T-helper 1 cell (primary cell): ENCODE data around the gene MGMT.

ENCODE experiments used
- DNase-seq, 5 donors: peaks; one replicate each; pipeline ENCODE4 v3.0.0-alpha.2; 2012 to 2020

Gene MGMT

GRCh38 chr10:129628823-129629222, 161.8 kb downstream of the MGMT start:
- no peak for DNase-seq

- no peak for DNase-seq
Measured at GRCh38 chr10:129629911-129630310, 162.9 kb downstream of the MGMT start.

- DNase-seq: no peak
Measured at GRCh38 chr10:129631006-129631405, 164.0 kb downstream of the MGMT start.

DNA sequence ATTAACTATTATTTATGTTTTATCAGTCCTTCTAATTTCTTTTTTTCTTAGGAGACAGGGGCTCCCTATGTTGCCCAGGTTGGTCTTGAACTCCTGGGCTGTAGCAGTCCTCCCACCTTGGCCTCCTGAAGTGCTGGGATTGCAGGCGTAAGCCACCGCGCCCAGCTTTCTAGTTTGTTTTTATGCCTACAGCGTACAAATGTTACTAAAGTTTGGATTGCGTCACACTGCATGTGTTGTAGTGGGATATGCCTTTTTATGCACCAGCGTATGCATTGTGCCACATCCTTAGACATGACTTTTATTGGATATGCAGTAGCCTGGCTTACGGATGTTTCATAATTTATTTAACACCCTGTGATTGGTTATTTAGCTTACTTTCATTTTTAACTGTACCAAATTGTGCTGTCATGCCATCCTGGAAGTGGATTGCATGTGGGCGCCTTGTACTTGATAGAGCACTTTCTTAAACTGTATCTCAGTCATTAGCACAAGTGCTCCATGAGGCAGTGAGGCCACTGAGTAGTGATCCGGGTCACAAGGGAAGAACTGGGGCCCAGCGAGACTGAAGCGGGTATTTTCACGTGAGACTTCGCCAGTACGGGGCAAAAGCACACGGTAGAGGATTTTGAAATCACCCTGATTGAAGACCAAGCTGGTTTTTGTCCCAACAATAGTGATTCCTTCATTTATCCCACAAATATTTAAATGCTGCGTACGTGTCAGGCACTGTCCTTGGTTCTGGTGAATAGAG, 165.0 kb downstream of the MGMT start:
- no peak for DNase-seq

DNA sequence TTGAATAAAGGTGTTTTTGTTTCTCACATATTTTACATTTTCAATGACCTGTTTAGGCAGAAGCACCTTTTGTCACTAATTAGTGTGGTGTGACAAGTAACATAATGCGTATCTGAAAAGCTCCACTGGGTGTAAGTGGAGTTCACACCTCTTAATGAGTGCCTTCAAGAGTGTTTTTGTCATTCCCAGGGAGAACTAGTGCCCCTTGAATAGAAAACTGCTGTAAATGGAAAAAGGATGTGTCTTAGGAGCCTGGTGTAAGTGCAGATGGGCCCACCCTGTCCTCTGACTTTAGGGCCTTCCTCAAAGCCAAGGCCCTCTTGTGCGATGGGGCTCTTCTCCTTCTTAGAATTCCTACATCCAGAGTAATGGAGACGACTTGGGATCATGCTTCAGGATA, 170.0 kb downstream of the MGMT start:
- DNase-seq: no peak

DNA sequence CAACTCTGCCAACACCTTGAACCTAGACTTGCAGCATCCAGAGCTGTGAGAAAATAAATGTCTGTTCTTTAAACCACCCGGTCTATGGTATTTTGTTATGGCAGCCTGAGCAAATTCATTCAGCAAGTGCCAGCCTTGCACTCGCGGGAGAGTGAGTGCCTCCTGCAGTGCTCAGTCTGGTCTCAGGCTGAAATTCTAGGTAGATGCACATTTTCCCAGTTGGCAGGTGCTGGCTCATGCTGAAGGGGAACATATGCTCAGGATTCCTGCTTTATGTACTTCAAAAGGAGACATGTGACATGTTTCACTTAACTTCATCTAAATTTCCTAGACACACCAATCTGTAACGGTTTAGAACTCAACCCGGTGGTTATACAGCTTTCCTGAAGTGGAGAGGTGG, 170.8 kb downstream of the MGMT start:
- DNase-seq: no peak

GRCh38 chr10:129641351-129641750, 174.3 kb downstream of the MGMT start:
- DNase-seq: no peak

DNA sequence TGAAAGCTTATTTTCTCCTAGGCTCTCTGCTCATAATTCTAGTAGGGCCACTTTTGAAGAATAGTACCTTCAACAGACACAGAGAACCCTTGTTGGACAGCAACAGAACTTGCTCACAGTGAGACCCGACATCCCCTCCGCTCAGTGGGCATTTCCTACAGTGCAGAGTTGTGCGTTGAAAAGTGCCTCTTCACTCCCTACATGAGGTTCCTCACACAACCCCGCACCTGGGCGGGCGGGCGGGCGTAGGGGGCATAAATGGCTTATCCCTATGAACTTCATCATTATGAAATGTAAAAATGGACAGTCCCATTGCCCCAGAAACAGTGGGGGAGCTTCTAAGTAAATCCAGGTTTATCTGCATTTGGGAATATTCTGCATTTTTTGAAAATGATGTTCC, 174.9 kb downstream of the MGMT start:
- no peak for DNase-seq

- DNase-seq: no peak
Measured at GRCh38 chr10:129642427-129642826, 175.4 kb downstream of the MGMT start.

DNA sequence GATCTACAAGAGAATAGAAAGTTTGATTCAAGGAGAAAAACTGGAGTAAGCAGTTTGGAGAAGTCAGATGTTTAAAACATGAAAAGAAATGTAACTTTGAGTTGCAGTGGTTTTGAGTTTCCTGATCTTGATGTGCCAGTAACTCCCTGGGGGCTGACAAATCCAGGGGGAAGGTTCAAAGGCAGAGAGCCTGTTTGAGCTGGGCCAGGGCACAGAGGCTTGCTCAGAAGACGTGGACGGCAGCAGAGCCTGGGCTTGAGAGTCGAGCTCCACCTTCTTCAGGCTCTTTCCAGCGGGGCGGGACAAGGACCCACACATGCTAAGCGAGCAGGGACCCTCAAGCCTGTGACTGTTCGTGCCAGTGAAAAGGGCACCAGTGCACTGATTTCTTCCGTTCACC, 176.2 kb downstream of the MGMT start:
- DNase-seq: no peak

DNA sequence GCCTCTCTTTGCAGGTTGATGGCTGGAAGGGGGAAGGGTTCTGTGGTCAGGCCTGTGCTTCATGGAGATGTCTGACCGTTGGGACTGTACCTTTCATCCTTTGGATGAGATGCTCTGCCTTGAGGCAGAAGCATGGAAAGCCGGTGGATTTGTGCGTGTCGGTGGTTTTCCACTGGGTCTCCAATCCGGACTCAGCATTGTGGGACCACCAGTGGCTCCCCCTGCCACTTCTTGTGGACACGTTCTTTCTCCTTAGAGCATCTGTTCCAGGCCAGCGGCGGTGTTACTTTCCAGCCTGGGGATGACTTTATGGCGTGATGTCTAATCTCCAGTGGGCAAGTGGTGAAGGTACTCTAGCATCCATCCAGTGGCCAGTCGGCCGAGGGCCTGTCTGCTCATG, 178.4 kb downstream of the MGMT start:
- no peak for DNase-seq

DNA sequence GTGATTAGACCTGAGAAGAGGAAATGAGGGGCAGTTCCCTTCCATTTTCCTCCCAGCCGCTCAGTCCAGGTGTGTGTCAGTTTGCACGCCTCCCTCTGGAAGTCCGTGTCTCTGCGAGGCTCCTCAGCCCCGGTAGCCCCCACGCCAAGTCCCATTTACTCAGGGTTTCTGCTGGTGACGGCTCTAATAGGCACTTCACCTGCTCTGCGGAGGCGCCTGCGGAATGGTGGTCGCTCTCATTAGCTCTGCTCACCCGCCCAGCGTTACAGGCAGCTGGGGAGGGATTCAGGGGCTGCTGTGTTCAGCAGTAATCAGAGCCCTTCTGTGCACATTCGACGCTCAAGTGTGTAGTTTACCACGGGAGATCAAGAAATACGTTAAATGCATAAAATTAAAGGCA, 179.9 kb downstream of the MGMT start:
- no peak for DNase-seq

DNA sequence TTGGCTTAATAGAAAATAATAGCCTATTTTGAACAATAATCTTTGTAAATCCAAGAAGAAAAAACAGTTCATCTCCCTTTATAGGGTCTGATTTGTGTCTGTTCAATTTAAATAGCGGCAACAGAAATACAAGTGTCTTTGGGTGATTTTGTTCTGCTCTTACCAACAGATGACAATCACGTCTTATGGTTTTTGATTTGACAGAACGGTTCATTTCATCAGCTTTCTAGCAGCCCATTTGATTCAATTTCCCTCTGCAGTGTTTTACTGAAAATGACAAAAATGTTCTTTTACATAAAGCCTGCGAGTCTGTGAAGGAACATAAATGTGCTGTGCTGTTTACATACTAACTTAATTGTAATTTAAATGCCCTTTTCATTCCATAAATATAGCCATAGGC, 180.5 kb downstream of the MGMT start:
- no peak for DNase-seq

DNA sequence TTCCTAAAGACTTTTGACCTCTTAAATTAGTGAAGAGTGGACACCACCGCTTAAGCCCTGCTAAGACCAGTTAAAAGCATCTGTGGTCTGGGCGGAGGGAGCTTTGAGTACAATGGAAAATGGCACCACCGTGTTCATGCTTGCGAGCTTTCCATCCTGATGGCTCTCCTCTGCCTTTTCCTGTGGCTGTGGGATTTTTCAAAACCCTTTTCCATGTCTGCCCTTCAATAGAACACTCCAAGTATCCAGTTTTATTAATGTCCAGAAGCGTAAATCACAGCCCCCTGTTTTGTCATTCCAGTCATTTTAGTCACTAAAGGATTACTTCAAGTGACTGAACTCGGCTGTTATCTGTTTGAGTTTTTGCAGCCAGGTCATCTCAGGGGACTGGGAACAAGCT, 181.8 kb downstream of the MGMT start:
- DNase-seq: no peak

DNA sequence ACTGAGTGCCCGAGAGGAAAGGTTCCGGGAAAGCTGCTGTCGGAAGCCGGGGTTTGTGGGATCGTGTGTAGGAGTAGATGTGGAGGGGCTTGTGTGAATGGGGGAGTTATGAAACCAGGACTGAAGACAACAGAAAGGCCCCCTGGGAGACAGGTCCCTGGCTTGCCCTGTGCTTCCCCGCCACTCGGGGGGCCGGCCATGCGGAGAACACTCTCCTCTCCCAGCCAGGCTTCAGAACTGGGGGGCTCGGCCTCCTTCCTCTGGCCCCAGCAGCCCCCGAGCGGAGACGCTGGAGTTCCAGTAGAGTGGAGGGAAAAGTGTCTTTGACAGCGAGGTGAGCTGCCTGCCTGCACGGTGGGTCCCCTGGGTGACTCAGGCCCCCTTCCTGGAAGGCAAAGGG, 185.0 kb downstream of the MGMT start:
- DNase-seq: no peak

DNA sequence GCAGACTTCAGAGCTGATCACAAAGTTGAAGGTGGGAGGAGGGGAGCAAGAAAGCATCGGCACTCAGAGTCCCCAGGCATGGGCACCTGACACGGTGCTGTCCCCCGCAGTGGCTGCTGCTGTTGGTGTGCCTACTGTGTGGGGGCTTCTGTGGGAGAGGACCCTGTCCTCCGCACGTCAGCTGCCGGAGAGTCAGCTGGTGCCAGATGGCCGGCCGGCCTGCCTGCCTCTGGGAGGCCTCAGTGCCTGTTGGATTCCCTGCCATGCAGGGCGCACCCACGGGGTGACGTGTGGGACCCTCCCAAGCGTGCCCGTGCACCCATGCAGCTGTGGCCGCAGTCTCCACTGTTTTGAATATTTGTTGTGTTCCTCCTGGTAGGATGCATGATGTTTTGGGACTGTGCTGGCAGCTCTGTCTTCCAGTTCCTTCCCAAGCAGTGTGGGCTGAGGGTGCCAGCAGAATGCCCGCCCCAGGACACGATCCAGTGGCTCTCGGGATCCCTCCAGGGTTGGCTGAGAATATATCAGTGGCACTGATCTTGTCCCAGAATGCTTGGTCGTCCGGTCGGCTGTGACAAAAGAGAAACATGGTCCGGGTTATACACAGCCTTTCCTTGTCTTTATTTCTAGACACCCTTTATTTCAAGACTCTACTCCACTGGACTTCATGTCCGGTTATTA, 185.6 kb downstream of the MGMT start:
- no peak for DNase-seq

- no peak for DNase-seq
Measured at GRCh38 chr10:129653428-129653827, 186.4 kb downstream of the MGMT start.

GRCh38 chr10:129653861-129654260, 186.8 kb downstream of the MGMT start:
- DNase-seq: no peak

DNA sequence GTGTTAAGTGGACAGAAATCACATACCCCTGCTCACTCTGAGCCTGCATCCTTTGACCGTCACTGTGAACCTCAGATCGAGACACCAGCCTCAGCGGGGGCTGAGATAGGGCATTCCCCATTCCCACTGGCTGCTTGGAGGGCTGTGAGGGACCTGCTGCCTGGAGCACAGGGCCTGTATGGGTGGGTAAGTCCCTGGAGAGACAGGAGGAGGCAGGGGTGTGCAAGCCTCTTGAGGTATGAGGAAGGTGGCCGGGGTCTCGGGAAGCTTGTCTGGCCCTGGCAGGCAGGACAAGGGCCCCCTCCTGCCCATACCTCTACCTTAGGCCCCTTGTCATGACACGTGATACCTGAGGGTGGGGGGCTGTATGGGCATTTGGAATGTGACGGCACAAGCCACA, 187.4 kb downstream of the MGMT start:
- DNase-seq: no peak

DNA sequence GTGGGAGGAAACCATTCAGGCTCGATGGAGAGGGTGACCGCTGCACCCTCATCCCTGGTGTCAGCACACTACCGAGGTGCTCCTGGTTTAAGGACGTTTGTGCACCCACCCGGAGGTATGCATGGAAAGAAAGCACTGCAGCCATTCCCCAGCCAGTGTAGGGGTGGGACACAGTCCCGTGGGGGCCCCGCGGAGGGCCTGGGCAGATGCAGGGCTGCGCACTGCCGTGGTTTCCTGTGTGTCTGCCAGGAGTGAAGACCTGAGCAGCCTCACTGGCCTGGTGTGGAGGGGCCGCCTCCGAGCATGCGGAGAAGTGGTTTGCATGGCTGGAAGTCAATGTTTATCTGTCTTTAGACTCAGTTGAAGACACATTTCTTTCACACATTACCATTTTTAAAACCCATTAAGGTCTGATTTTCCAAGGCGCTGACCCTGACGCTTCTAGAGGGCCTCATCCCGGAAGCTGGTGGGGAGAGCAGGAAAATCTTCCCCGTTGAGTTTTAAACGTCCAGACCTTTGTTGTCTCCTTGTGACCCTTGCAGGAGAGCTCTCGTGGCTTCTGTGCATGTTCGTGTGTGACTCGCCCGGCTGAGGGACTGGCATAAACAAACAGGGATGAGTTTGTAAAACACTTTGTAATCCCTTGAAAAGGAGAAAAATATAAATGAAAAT, 188.1 kb downstream of the MGMT start:
- no peak for DNase-seq

DNA sequence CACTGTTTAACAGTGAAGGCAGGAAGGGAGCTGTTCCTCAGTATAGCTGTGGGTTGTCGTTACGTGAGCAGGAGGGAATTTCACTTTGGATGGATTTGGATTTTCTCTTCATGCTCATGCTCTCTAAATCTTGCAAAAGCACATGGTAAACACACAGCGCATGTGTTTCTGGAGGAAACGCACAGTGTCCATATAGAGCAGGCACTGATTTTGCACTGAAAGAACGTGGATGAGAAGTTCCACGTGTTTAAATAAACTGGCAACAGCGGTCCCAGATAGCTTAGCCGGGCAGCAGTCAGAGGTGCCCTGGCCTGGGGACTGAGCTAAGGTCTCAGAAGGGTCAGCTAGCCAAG, 188.6 kb downstream of the MGMT start:
- DNase-seq: no peak

DNA sequence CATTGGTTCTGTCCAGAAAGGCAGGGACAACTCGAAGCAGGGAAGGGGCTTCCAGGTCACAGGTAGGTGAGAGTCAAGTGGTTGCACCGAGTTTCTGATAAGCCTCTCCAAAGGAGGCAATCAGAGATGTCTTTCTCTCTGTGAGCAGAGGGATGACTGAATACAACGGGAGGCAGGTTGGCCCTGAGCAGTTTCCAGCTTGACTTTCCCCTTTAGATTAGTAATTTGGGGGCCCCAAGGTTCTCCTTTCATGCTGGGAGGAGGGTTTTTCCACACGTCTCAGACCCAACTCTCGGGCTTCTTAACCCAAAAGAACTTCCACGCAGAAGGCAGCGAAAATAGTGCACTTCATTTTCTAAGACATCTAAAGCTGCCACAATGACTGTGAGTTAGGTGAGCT, 189.6 kb downstream of the MGMT start:
- DNase-seq: no peak

GRCh38 chr10:129657297-129658017, 190.4 kb downstream of the MGMT start:
- no peak for DNase-seq
